ENCODE measurements around the gene KISS1R.

The KISS1R gene

DNA sequence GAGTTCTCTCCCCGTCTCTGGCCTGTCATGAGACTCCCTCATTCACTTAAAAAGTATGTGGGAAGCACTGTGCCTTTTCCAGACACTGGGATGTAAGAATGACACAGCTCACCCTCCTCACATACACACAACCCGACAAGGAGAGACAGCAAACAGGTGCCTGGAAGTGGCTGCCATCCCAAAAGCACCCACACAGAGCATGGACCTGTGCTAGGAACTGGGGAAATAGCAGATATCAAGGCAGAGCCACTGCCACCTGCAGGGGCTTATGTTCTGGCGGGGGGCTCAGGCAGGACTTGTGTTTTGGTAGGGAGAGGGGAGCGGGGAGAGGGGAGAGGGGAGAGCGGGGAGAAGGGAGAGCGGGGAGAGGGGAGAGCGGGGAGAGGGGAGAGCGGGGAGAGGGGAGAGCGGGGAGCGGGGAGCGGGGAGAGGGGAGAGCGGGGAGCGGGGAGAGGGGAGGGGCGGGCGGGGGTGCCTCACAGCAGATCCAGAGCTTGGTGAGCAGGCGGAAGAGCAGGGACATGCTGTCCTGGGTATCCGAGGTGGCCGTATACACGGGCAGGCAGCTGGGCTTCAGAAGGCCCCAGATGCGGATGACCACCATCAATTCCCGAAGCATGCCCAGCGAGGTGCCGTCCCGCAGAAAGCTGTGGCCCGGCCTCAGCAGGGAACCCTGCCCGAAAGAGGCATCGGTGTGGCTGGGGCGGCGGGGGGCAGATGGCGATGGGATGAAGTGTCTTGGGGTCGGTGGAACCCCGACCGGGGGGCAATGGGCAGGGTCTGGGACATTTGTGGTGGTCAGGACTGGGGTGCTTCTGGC lies 45.5 kb upstream of the KISS1R start:
- H3K4me3 ChIP-seq (replicated peaks; ENCODE audit: low read depth, low read length) = no peak overlapping the region
- no peak for DNase-seq (ENCODE audit: extremely low read depth, low read depth)
- TF ChIP-seq, protein P1, sequence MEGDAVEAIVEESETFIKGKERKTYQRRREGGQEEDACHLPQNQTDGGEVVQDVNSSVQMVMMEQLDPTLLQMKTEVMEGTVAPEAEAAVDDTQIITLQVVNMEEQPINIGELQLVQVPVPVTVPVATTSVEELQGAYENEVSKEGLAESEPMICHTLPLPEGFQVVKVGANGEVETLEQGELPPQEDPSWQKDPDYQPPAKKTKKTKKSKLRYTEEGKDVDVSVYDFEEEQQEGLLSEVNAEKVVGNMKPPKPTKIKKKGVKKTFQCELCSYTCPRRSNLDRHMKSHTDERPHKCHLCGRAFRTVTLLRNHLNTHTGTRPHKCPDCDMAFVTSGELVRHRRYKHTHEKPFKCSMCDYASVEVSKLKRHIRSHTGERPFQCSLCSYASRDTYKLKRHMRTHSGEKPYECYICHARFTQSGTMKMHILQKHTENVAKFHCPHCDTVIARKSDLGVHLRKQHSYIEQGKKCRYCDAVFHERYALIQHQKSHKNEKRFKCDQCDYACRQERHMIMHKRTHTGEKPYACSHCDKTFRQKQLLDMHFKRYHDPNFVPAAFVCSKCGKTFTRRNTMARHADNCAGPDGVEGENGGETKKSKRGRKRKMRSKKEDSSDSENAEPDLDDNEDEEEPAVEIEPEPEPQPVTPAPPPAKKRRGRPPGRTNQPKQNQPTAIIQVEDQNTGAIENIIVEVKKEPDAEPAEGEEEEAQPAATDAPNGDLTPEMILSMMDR (IDR thresholded peaks at IDR 0.05; ENCODE audit: low read depth, low read length, missing control alignments) = no peak

DNA sequence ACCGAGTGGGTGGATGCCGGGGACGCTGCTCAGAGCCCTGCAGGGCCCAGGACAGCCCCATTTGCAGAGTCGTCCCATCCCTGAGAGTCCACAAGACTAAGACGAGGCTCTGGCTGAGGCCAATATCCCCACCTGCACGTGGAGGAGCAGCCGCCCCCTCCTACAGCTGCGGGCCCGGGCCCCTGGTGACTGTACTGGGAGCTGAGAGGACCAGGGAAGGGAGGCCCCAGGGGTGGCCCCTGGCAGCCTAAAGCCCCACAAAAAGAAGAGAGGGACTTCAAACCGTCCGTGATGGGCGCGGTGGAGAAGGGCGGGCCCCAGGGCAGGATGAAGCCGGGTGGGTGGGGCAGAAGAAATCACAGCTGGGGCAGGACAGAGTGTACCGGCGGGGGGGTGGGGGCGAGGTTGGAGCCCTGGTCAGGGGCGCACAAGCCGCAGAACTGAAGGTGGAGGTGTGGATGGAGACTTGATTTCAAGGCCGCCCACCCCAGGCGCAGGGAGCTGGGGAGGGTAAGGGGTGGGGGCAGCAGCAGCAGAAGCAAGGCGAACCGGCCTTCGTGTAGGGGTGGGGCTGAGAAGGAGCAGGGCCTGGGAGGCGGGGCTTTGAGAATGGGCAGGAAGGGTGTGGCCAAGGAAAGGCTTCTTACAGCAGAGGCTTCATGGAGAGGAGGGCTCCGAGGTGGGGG lies 44.7 kb upstream of the KISS1R start:
- H3K4me3 ChIP-seq (replicated peaks; ENCODE audit: low read depth, low read length) = no peak overlapping the region
- DNase-seq (ENCODE audit: extremely low read depth, low read depth) = no peak
- TF ChIP-seq, protein P1 (IDR thresholded peaks at IDR 0.05; ENCODE audit: low read depth, low read length, missing control alignments) = no peak

DNA sequence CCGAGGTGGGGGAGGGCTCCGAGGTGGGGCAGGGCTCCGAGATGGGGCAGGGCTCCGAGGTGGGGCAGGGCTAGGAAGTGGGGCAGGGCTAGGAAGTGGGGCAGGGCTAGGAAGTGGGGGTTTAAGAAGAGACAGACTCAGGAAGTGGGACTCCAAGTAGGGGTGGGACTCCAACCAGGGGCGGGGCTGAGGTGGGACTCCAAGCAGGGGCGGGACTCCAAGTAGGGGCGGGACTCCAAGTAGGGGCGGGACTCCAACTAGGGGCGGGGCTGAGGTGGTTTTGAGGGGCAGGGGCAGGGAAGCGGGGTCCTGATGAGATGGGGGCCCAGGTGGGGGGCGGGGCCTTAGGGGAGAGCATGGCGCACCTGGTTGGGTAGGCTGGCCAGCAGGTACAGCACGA lies 44.0 kb upstream of the KISS1R start:
- no peak for DNase-seq (ENCODE audit: extremely low read depth, low read depth)
- TF ChIP-seq, protein P1 (IDR thresholded peaks at IDR 0.05; ENCODE audit: low read depth, low read length, missing control alignments) = no peak
- H3K4me3 ChIP-seq (replicated peaks; ENCODE audit: low read depth, low read length) = no peak overlapping the region

DNA sequence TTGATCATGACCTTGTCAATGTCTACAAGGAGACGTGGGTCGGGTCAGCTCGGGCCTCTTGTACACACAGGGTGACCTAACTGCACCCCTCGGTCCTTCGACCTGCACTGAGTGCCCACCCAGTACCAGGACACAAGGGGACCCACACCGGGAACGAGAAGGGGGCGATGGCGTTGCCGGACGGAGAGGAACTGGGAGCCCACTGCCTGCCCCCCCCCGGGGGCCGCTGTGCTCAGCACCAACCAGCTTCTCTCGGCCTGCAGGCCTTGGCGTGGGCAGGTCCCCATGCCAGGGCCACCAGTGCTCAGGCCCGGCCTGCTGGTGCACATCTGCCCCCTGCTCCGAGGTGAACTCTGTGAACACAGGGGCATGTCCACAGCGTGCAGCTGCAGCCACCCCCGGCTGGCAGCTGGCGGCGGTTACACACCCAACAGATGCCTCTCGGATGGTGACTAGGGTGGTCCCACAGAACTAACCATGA lies 43.5 kb upstream of the KISS1R start:
- TF ChIP-seq, protein P1 (IDR thresholded peaks at IDR 0.05; ENCODE audit: low read depth, low read length, missing control alignments) = no peak
- DNase-seq (ENCODE audit: extremely low read depth, low read depth) = no peak
- no peak overlapping the region for H3K4me3 ChIP-seq (replicated peaks; ENCODE audit: low read depth, low read length)

DNA sequence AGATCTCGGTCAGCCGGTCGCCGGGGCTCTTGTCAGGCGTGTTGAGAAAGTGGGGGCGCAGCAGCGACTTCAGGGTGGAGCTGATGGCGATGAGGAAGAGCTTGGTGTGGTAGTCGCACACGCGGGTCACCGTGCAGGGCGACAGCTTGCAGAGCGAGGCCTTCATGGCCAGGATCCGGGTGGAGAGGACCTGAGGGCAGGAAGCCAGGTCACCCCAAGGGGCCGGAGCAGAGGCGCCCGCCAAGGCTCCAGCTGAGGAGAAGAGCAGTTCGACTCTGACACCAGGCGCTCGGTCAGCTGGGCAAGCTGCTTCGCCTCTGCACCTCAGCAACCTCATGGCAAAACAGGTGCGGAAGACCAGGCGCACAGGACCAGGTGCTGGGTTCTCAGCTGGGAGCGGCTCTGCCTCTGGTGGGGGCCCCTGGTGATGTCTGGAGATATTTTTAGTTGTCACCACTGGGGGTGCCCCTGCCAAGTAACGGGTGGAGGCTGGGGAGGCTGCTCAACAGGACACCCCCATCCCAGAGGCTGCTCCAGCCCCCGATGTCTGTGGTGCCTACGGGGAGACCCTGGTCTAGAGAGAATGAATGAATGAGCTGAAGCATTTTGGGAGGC lies 41.8 kb upstream of the KISS1R start:
- DNase-seq (ENCODE audit: extremely low read depth, low read depth) = no peak
- H3K4me3 ChIP-seq (replicated peaks; ENCODE audit: low read depth, low read length) = no peak overlapping the region
- TF ChIP-seq, protein P1 (IDR thresholded peaks at IDR 0.05; ENCODE audit: low read depth, low read length, missing control alignments) = no peak

DNA sequence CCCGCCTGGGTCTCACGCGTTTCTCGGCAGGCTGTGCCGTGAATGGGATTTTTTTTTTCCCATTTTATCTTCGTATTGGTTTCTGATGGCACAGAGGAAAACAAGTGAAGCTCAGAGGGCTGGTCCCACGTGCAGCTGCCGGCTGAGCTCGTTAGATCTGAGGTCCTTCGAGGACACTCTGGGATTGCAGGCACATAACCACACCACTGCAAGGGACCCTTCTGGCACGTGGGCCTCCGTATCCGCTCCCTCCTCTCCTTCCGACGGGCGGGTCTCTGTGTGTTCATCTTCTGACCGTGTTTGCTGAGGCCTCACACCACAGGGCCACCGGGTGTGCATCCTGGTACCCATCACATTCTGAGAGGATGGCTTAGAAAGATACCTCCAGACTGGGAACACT lies 41.0 kb upstream of the KISS1R start:
- TF ChIP-seq, protein P1 (IDR thresholded peaks at IDR 0.05; ENCODE audit: low read depth, low read length, missing control alignments) = no peak
- no peak overlapping the region for H3K4me3 ChIP-seq (replicated peaks; ENCODE audit: low read depth, low read length)
- DNase-seq (ENCODE audit: extremely low read depth, low read depth) = no peak
